GM23338 (cell line): Measurements from ENCODE around the gene FAM131A. TPM values are rescaled to one million over a fixed set of nuclear protein-coding genes. Genes with fewer than 3 reads are reported as not detected.

Source experiments
- ATAC-seq: fragments of 200-7000 bp; cut with Tn5 transposase; 3 replicates; pipeline ENCODE4 v1.9.1; 2020
- DNase-seq: peaks from one replicate; pipeline ENCODE4 v3.0.0-alpha.2; 2015; ENCODE audit warnings: low spot score
- H2AFZ ChIP-seq: fragments of 200-600 bp; sonication (generic); 2 replicates; pipeline ENCODE4 v1.8.0; 2016; ENCODE audit warnings: antibody characterized with exemption, mild to moderate bottlenecking, moderate library complexity
- H3F3A ChIP-seq: fragments of 200-600 bp; sonication (generic); replicated peaks from 2 replicates; pipeline ENCODE4 v1.8.0; 2017; ENCODE audit warnings: antibody characterized with exemption, mixed run types, low read depth
- H3K27ac ChIP-seq: fragments of 200-600 bp; sonication (generic); 2 replicates; pipeline ENCODE4 v1.6.1; 2016; ENCODE audit warnings: low read depth
- H3K27me3 ChIP-seq: fragments of 200-600 bp; sonication (generic); 2 replicates; pipeline ENCODE4 v1.8.0; 2016; ENCODE audit warnings: mild to moderate bottlenecking, mixed run types, moderate library complexity; ENCODE audit not compliant: insufficient read depth
- H3K36me3 ChIP-seq: fragments of 200-600 bp; sonication (generic); 2 replicates; pipeline ENCODE4 v1.8.0; 2016; ENCODE audit warnings: mild to moderate bottlenecking; ENCODE audit not compliant: insufficient read depth
- H3K4me1 ChIP-seq: fragments of 200-600 bp; sonication (generic); 2 replicates; pipeline ENCODE4 v1.8.0; 2016; ENCODE audit warnings: mild to moderate bottlenecking, moderate library complexity; ENCODE audit not compliant: insufficient read depth
- H3K4me2 ChIP-seq: fragments of 200-600 bp; sonication (generic); 2 replicates; pipeline ENCODE4 v1.7.1; 2017; ENCODE audit warnings: mixed run types
- H3K4me3 ChIP-seq: fragments of 200-600 bp; sonication (generic); 2 replicates; pipeline ENCODE4 v1.6.1; 2016; ENCODE audit warnings: mixed run types
- H3K79me2 ChIP-seq: fragments of 200-600 bp; sonication (generic); replicated peaks from 2 replicates; pipeline ENCODE4 v1.8.0; 2017; ENCODE audit warnings: mild to moderate bottlenecking; ENCODE audit not compliant: insufficient read depth
- H3K9me2 ChIP-seq: fragments of 200-600 bp; sonication (generic); 2 replicates; pipeline ENCODE4 v1.8.0; 2017; ENCODE audit not compliant: insufficient read depth
- H4K20me1 ChIP-seq: fragments of 200-600 bp; sonication (generic); replicated peaks from 2 replicates; pipeline ENCODE4 v1.8.0; 2017; ENCODE audit warnings: mild to moderate bottlenecking; ENCODE audit not compliant: insufficient read depth
- H3K27ac Mint-ChIP-seq: 2 replicates; pipeline ENCODE4 v1.8.0; 2020; ENCODE audit warnings: inconsistent platforms, mild to moderate bottlenecking, moderate library complexity, mixed read lengths
- H3K27me3 Mint-ChIP-seq: 3 replicates; pipeline ENCODE4 v1.8.0; 2022; ENCODE audit warnings: low read depth, mild to moderate bottlenecking, moderate library complexity, mixed read lengths, inconsistent platforms; ENCODE audit not compliant: insufficient read depth, poor library complexity
- H3K36me3 Mint-ChIP-seq: 3 replicates; pipeline ENCODE4 v1.8.0; 2021; ENCODE audit warnings: low read depth, mild to moderate bottlenecking, inconsistent platforms, moderate library complexity, mixed read lengths
- H3K4me1 Mint-ChIP-seq: 3 replicates; pipeline ENCODE4 v1.8.0; 2020; ENCODE audit warnings: mild to moderate bottlenecking, inconsistent platforms, mixed read lengths
- H3K4me3 Mint-ChIP-seq: 3 replicates; pipeline ENCODE4 v1.8.0; 2021; ENCODE audit warnings: moderate library complexity, mild to moderate bottlenecking, inconsistent platforms, mixed read lengths
- H3K9me3 Mint-ChIP-seq: 3 replicates; pipeline ENCODE4 v1.8.0; 2020; ENCODE audit warnings: moderate library complexity, mild to moderate bottlenecking, inconsistent platforms, mixed read lengths
- CREB1 ChIP-seq: fragments of 250-450 bp; sonication (Bioruptor Pico); IDR thresholded peaks from 2 replicates; pipeline ENCODE4 v1.5.0; 2020; ENCODE audit warnings: low read depth, mild to moderate bottlenecking, moderate library complexity
- EZH2phosphoT487 ChIP-seq: fragments of 200-600 bp; sonication (generic); IDR thresholded peaks from one replicate; pipeline ENCODE4 v1.8.1; 2018; ENCODE audit warnings: antibody characterized with exemption; ENCODE audit not compliant: unreplicated experiment
- NANOG ChIP-seq: IDR thresholded peaks from 2 replicates; pipeline ENCODE4 v1.6.1; 2016; ENCODE audit warnings: antibody characterized with exemption, borderline replicate concordance
- POLR2AphosphoS5 ChIP-seq: IDR thresholded peaks from 2 replicates; pipeline ENCODE4 v1.6.1; 2016; ENCODE audit warnings: antibody characterized with exemption, low read depth
- STAT1 ChIP-seq: IDR thresholded peaks from one replicate; pipeline ENCODE4 v1.6.1; 2016; ENCODE audit warnings: antibody characterized with exemption; ENCODE audit not compliant: unreplicated experiment
- ZNF114 ChIP-seq: fragments of 250-450 bp; sonication (Bioruptor Pico); IDR thresholded peaks from 2 replicates; pipeline ENCODE4 v1.5.0; 2020; ENCODE audit warnings: mild to moderate bottlenecking, moderate library complexity
- ZNF331 ChIP-seq: fragments of 250-450 bp; sonication (Bioruptor Pico); IDR thresholded peaks from 2 replicates; pipeline ENCODE4 v1.5.0; 2020; ENCODE audit warnings: low read depth, mild to moderate bottlenecking, moderate library complexity
- polyA plus RNA-seq: library from polyadenylated mRNA; unstranded; fragments of >200 nt; fragmentation: Nextera tagmentation; extraction: Ambion mirVana; gene quantifications from 2 replicates; pipeline ENCODE4 v1.2.1, GENCODE V29; 2016
- total RNA-seq: library from RNA; depleted of rRNA; stranded (reverse); fragments of >200 nt; shearing (Covaris generic); gene quantifications from 2 replicates; pipeline ENCODE4 v1.2.3, GENCODE V29; 2014
- TF ChIP-seq, protein P1 (sequence below): IDR thresholded peaks from 2 replicates; pipeline ENCODE4 v1.6.1; 2016; ENCODE audit warnings: antibody characterized with exemption
- TF ChIP-seq, protein P2 (sequence below): IDR thresholded peaks from one replicate; pipeline ENCODE4 v1.6.1; 2018; ENCODE audit warnings: antibody characterized with exemption; ENCODE audit not compliant: unreplicated experiment
- TF ChIP-seq, protein P3 (sequence below): fragments of 250-450 bp; sonication (Bioruptor Pico); IDR thresholded peaks from 2 replicates; pipeline ENCODE4 v1.5.0; 2020; ENCODE audit warnings: mild to moderate bottlenecking, moderate library complexity

FAM131A gene
- total and polyA plus RNA-seq, 2 experiments from 2014 or later: 6.7 to 31.8 TPM

DNA sequence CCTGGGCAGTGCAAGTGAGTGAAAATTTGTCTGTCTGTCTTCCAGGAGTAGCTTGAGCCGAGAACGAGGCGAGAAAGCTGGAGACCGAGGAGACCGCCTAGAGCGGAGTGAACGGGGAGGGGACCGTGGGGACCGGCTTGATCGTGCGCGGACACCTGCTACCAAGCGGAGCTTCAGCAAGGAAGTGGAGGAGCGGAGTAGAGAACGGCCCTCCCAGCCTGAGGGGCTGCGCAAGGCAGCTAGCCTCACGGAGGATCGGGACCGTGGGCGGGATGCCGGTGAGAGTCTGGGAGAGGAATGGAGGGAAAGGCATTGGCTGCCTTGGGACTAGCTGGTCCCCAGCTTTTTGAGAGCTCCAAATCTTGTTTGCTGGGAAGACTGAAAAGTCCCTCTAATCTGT lies 10.2 kb upstream of the FAM131A start:
- H4K20me1 ChIP-seq: peaks cover 60% of the 10 kb centered on the region
- no peak overlapping the region for H2AFZ ChIP-seq
- ATAC-seq: no peak
- no peak overlapping the region for H3K27ac ChIP-seq
- no peak overlapping the region for H3K4me2 ChIP-seq
- Mint-ChIP-seq H3K27me3 (peaks cover 25% of the 10 kb centered on the region), H3K27ac (no peak overlapping the region; the same call in 1 of the 2 replicates), H3K4me3 (no peak overlapping the region), H3K4me1 (no peaks in the 10 kb centered on the region), H3K36me3 (peaks cover 100% of the 10 kb centered on the region), H3K9me3 (no peaks in the 10 kb centered on the region)
- no peak overlapping the region for H3K4me3 ChIP-seq
- H3K4me1 ChIP-seq: no peaks in the 10 kb centered on the region
- H3K9me2 ChIP-seq: no peaks in the 10 kb centered on the region
- peaks cover 54% of the 10 kb centered on the region for H3K79me2 ChIP-seq
- peaks cover 92% of the 10 kb centered on the region for H3K36me3 ChIP-seq
- peaks cover 39% of the 10 kb centered on the region for H3F3A ChIP-seq
- no peak for DNase-seq
- TF ChIP-seq EZH2phosphoT487: no peak
- TF ChIP-seq, protein P1, sequence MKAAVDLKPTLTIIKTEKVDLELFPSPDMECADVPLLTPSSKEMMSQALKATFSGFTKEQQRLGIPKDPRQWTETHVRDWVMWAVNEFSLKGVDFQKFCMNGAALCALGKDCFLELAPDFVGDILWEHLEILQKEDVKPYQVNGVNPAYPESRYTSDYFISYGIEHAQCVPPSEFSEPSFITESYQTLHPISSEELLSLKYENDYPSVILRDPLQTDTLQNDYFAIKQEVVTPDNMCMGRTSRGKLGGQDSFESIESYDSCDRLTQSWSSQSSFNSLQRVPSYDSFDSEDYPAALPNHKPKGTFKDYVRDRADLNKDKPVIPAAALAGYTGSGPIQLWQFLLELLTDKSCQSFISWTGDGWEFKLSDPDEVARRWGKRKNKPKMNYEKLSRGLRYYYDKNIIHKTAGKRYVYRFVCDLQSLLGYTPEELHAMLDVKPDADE: no peak
- no peak for TF ChIP-seq NANOG
- TF ChIP-seq, protein P2, sequence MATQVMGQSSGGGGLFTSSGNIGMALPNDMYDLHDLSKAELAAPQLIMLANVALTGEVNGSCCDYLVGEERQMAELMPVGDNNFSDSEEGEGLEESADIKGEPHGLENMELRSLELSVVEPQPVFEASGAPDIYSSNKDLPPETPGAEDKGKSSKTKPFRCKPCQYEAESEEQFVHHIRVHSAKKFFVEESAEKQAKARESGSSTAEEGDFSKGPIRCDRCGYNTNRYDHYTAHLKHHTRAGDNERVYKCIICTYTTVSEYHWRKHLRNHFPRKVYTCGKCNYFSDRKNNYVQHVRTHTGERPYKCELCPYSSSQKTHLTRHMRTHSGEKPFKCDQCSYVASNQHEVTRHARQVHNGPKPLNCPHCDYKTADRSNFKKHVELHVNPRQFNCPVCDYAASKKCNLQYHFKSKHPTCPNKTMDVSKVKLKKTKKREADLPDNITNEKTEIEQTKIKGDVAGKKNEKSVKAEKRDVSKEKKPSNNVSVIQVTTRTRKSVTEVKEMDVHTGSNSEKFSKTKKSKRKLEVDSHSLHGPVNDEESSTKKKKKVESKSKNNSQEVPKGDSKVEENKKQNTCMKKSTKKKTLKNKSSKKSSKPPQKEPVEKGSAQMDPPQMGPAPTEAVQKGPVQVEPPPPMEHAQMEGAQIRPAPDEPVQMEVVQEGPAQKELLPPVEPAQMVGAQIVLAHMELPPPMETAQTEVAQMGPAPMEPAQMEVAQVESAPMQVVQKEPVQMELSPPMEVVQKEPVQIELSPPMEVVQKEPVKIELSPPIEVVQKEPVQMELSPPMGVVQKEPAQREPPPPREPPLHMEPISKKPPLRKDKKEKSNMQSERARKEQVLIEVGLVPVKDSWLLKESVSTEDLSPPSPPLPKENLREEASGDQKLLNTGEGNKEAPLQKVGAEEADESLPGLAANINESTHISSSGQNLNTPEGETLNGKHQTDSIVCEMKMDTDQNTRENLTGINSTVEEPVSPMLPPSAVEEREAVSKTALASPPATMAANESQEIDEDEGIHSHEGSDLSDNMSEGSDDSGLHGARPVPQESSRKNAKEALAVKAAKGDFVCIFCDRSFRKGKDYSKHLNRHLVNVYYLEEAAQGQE: no peak
- TF ChIP-seq, protein P3, sequence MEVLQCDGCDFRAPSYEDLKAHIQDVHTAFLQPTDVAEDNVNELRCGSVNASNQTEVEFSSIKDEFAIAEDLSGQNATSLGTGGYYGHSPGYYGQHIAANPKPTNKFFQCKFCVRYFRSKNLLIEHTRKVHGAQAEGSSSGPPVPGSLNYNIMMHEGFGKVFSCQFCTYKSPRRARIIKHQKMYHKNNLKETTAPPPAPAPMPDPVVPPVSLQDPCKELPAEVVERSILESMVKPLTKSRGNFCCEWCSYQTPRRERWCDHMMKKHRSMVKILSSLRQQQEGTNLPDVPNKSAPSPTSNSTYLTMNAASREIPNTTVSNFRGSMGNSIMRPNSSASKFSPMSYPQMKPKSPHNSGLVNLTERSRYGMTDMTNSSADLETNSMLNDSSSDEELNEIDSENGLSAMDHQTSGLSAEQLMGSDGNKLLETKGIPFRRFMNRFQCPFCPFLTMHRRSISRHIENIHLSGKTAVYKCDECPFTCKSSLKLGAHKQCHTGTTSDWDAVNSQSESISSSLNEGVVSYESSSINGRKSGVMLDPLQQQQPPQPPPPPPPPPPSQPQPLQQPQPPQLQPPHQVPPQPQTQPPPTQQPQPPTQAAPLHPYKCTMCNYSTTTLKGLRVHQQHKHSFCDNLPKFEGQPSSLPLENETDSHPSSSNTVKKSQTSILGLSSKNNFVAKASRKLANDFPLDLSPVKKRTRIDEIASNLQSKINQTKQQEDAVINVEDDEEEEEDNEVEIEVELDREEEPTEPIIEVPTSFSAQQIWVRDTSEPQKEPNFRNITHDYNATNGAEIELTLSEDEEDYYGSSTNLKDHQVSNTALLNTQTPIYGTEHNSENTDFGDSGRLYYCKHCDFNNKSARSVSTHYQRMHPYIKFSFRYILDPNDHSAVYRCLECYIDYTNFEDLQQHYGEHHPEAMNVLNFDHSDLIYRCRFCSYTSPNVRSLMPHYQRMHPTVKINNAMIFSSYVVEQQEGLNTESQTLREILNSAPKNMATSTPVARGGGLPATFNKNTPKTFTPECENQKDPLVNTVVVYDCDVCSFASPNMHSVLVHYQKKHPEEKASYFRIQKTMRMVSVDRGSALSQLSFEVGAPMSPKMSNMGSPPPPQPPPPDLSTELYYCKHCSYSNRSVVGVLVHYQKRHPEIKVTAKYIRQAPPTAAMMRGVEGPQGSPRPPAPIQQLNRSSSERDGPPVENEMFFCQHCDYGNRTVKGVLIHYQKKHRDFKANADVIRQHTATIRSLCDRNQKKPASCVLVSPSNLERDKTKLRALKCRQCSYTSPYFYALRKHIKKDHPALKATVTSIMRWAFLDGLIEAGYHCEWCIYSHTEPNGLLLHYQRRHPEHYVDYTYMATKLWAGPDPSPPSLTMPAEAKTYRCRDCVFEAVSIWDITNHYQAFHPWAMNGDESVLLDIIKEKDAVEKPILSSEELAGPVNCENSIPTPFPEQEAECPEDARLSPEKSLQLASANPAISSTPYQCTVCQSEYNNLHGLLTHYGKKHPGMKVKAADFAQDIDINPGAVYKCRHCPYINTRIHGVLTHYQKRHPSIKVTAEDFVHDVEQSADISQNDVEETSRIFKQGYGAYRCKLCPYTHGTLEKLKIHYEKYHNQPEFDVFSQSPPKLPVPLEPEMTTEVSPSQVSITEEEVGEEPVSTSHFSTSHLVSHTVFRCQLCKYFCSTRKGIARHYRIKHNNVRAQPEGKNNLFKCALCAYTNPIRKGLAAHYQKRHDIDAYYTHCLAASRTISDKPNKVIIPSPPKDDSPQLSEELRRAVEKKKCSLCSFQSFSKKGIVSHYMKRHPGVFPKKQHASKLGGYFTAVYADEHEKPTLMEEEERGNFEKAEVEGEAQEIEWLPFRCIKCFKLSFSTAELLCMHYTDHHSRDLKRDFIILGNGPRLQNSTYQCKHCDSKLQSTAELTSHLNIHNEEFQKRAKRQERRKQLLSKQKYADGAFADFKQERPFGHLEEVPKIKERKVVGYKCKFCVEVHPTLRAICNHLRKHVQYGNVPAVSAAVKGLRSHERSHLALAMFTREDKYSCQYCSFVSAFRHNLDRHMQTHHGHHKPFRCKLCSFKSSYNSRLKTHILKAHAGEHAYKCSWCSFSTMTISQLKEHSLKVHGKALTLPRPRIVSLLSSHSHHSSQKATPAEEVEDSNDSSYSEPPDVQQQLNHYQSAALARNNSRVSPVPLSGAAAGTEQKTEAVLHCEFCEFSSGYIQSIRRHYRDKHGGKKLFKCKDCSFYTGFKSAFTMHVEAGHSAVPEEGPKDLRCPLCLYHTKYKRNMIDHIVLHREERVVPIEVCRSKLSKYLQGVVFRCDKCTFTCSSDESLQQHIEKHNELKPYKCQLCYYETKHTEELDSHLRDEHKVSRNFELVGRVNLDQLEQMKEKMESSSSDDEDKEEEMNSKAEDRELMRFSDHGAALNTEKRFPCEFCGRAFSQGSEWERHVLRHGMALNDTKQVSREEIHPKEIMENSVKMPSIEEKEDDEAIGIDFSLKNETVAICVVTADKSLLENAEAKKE (CRISPR knock-in tag): no peak
- no peak for TF ChIP-seq CREB1 (CRISPR knock-in tag)
- no peak for TF ChIP-seq ZNF114 (CRISPR knock-in tag)
- TF ChIP-seq POLR2AphosphoS5: no peak
- no peak for TF ChIP-seq STAT1
- no peak for TF ChIP-seq ZNF331 (CRISPR knock-in tag)
- no peaks in the 10 kb centered on the region for H3K27me3 ChIP-seq
